ENCODE measurements around the gene E2F1.

Gene E2F1

DNA sequence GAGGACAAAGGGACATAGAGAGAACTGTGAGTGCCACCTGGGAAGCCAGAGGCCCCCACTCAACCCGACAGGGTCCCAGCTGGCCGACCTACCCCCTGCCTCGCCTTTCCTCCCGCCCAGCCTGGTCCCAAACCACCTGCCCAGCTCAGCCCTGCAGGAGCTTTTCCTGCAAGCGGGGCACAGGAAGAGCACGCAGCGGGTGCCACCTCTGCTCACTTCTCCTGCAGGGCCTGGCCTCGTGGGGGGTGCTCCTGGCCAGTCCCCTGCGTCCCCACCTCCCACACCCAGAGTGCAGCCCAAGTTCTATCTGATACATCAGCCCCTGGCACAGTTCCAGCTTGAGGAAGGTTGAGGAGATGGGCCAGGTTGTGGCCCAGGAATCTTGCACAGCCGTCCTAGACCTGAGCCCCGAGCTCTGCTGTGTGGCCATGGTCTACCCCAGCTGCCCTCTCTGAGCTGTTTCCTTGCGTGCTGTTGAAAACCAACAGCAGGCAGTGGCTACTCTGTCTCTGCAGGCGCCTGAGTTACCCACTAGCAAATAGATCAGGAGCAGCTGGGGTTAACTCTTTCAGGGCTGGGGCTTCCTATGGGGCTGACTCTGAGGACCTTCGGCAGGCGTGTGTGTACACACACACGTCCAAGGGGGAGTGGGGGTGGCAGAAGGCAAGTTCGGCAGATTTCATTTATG, 13.6 kb downstream of the E2F1 start:
- no peak for DNase-seq (ENCODE audit: low read depth)
- no peak for TF ChIP-seq MYC (IDR thresholded peaks at IDR 0.05; ENCODE audit: low read depth, low read length)
- TF ChIP-seq POLR2A (IDR thresholded peaks at IDR 0.05; ENCODE audit: extremely low read depth, insufficient read length), result no peak
- TF ChIP-seq, protein P1, sequence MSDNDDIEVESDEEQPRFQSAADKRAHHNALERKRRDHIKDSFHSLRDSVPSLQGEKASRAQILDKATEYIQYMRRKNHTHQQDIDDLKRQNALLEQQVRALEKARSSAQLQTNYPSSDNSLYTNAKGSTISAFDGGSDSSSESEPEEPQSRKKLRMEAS (IDR thresholded peaks at IDR 0.05; ENCODE audit: low read depth, low read length), result no peak
- TF ChIP-seq, protein P2, sequence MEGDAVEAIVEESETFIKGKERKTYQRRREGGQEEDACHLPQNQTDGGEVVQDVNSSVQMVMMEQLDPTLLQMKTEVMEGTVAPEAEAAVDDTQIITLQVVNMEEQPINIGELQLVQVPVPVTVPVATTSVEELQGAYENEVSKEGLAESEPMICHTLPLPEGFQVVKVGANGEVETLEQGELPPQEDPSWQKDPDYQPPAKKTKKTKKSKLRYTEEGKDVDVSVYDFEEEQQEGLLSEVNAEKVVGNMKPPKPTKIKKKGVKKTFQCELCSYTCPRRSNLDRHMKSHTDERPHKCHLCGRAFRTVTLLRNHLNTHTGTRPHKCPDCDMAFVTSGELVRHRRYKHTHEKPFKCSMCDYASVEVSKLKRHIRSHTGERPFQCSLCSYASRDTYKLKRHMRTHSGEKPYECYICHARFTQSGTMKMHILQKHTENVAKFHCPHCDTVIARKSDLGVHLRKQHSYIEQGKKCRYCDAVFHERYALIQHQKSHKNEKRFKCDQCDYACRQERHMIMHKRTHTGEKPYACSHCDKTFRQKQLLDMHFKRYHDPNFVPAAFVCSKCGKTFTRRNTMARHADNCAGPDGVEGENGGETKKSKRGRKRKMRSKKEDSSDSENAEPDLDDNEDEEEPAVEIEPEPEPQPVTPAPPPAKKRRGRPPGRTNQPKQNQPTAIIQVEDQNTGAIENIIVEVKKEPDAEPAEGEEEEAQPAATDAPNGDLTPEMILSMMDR (IDR thresholded peaks at IDR 0.05; ENCODE audit: low read depth, low read length), result no peak
- no peak overlapping the region for H3K4me3 ChIP-seq (ENCODE audit: low read depth, low read length)

DNA sequence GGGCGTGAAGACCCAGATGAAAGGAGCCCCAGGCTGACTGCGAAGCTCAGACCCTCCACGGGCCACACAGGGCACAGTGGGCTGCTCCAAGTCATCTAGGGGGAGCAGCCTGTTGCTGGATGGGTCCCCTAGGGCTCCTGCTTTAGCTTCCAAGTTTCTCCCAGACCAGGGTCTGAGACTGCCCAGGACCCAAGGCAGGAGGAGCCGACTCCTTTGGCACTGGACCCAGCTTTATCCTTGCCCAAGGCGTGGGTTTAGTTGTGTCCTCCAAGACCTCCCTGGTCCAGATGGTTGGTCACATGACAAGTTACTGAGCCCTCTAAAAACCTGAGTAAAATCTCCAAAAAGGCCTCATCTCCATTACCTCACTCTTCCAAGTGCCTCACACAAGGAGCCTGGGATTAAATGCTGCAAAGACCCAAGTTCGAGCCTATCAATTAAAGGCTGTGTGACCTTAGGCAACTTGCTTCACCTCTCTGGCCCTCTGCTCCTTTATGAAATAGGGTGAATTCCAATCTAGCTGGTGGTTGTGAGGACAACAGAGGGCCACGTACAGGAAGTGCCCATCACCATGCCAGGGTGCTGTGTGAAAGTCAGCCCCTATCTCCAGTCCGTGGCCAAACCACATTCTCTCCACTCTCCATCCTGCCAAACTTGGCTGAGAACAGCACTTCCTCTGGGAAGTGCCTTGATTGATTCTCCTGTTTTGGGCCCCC, 14.5 kb downstream of the E2F1 start:
- no peak overlapping the region for H3K4me3 ChIP-seq (ENCODE audit: low read depth, low read length)
- DNase-seq (ENCODE audit: low read depth), result no peak
- TF ChIP-seq, protein P2 (IDR thresholded peaks at IDR 0.05; ENCODE audit: low read depth, low read length), result no peak
- TF ChIP-seq, protein P1 (IDR thresholded peaks at IDR 0.05; ENCODE audit: low read depth, low read length), result no peak
- no peak for TF ChIP-seq MYC (IDR thresholded peaks at IDR 0.05; ENCODE audit: low read depth, low read length)
- no peak for TF ChIP-seq POLR2A (IDR thresholded peaks at IDR 0.05; ENCODE audit: extremely low read depth, insufficient read length)

DNA sequence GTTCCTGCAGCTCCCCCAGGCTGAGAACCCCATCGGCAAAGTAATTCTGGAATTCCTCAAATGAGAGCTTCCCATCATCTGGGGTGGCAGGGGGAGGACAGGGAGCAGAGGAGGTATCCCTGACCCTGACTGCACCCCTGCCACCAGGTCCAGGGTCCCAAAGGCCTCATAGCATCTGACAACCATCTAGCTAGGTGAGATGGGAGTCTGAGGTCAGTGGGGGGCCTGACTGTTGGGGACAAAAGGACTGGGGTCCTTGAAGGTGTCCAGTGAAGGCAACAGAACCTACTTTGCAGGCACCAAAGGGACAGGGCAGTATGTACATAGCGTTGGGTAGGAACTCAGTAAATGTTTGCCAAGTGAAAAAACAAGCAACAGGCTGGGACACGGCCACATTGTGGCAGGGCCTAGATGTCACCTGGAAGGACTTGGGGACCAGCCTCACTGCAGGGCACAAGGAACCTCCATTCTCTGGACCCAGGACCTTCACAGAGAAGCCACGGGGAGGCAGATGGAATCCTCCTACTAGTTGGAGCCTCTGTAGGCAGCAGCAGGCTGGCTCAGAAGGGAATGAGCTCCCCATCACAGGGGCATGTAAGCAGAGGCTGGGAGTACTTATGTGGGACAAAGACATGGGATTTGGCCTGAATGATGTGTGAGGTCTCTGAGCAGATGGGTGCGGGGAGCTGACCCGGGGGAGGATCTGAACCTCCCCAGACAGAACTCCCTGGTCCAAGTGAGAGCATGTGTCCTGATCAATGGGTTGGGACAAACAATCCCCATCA, 15.3 kb downstream of the E2F1 start:
- TF ChIP-seq POLR2A (IDR thresholded peaks at IDR 0.05; ENCODE audit: extremely low read depth, insufficient read length) (no peak), MYC (IDR thresholded peaks at IDR 0.05; ENCODE audit: low read depth, low read length) (no peak)
- TF ChIP-seq, protein P2 (IDR thresholded peaks at IDR 0.05; ENCODE audit: low read depth, low read length), result no peak
- TF ChIP-seq, protein P1 (IDR thresholded peaks at IDR 0.05; ENCODE audit: low read depth, low read length), result no peak
- DNase-seq (ENCODE audit: low read depth), result no peak
- no peak overlapping the region for H3K4me3 ChIP-seq (ENCODE audit: low read depth, low read length)

DNA sequence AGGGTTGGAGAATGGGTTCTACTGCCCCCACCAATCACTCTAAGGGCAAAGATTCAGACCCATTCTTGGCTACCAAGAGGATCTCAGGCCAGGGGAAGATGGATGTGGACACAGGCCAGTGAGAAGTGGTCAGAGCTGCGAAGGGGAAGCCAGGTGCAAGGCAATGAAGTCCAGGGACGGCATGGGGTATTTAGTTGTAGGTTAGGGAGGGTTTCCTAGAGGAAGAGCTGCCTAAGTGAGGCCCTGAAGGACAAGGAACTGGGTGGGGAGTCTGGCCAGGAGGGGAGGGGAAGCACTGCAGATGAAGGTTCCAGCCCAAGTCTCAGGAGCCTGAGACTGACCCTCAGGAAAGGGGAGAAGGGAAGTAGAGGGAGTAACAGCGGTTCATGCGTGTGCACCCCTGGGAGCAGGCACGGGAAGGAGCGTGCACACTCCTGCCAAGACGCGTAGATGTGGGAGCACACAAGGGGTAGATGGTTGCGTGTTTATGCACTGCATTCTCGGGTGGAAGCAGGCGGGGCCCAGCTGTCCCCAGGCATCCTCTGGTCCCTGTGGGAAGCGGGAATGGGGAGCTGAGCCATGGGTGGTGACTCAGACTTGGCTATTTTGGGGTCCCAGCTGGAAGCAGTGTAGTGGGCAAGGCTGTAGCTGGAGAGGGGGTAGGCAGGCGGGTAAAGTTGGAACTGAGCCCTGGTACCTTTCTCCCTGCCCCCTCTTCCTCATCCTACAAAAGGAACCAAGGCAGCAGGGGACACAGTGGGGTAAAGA, 16.1 kb downstream of the E2F1 start:
- H3K4me3 ChIP-seq (ENCODE audit: low read depth, low read length), result no peak overlapping the region
- DNase-seq (ENCODE audit: low read depth), result no peak
- TF ChIP-seq POLR2A (IDR thresholded peaks at IDR 0.05; ENCODE audit: extremely low read depth, insufficient read length) (no peak), MYC (IDR thresholded peaks at IDR 0.05; ENCODE audit: low read depth, low read length) (no peak)
- TF ChIP-seq, protein P1 (IDR thresholded peaks at IDR 0.05; ENCODE audit: low read depth, low read length), result no peak
- TF ChIP-seq, protein P2 (IDR thresholded peaks at IDR 0.05; ENCODE audit: low read depth, low read length), result no peak

DNA sequence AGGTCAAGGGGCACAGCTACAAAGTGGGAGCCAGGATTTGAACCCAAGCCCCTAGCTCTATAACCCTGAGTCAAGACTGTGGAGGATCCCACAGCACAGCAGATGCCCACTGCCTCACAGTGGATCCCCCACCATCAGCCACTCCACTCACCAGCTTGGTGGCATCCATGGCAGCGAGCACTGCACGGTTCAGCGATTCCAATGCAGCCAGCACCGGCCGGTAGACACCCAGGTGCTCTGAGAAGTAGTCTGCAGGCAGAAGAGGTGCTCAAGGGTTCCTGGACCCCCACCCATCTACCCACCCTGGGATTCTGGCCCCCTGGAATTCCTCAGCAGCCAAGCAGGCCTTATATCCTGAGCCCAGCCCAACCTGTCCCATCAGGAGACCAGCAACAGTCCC, 17.0 kb downstream of the E2F1 start:
- no peak for TF ChIP-seq MYC (IDR thresholded peaks at IDR 0.05; ENCODE audit: low read depth, low read length)
- TF ChIP-seq, protein P2 (IDR thresholded peaks at IDR 0.05; ENCODE audit: low read depth, low read length), result no peak
- TF ChIP-seq POLR2A (IDR thresholded peaks at IDR 0.05; ENCODE audit: extremely low read depth, insufficient read length), result no peak
- TF ChIP-seq, protein P1 (IDR thresholded peaks at IDR 0.05; ENCODE audit: low read depth, low read length), result no peak
- no peak for DNase-seq (ENCODE audit: low read depth)
- H3K4me3 ChIP-seq (ENCODE audit: low read depth, low read length), result no peak overlapping the region

Measured in NB4 (cell line).